Fibroblast of lung (primary cell): ENCODE data around the gene UNC45B. TPM values are rescaled to one million over a fixed set of nuclear protein-coding genes. Genes with fewer than 3 reads are reported as not detected.

Experiments used
- DNase-seq, 2 donors: peaks; one replicate each; pipeline versions ENCODE4 v3.0.0 to v3.0.0-alpha.2; 2010; ENCODE audit warnings: low read depth in 2 of 2
- H2AFZ ChIP-seq: 2 replicates; pipeline ENCODE4 v1.5.1; 2012; ENCODE audit warnings: low read length, control low read depth, inconsistent platforms
- H3K27ac ChIP-seq: 2 replicates; pipeline ENCODE4 v1.5.1; 2011; ENCODE audit warnings: low read length, control low read depth; ENCODE audit not compliant: insufficient read depth
- H3K27me3 ChIP-seq: 2 replicates; pipeline ENCODE4 v1.5.1; 2011; ENCODE audit warnings: mild to moderate bottlenecking, low read length; ENCODE audit not compliant: control insufficient read depth, insufficient read depth
- H3K36me3 ChIP-seq: 2 replicates; pipeline ENCODE4 v1.5.1; 2011; ENCODE audit warnings: low read length; ENCODE audit not compliant: control insufficient read depth, insufficient read depth
- H3K4me1 ChIP-seq: 2 replicates; pipeline ENCODE4 v1.5.1; 2011; ENCODE audit warnings: low read length; ENCODE audit not compliant: control insufficient read depth, insufficient read depth; ENCODE audit errors: extremely low read depth
- H3K4me2 ChIP-seq: 2 replicates; pipeline ENCODE4 v1.5.1; 2011; ENCODE audit warnings: low read length, control low read depth; ENCODE audit not compliant: insufficient read depth; ENCODE audit errors: extremely low read depth
- H3K4me3 ChIP-seq, 4 experiments: fragments of 200-600 bp in 1 of 4; sonication (generic) in 1 of 4; replicated peaks in 1 of 4; 2 replicates each; pipeline ENCODE4 v1.5.1; 2011 to 2016; ENCODE audit warnings: low read length in 4 of 4, low read depth in 3 of 4, mild to moderate bottlenecking in 3 of 4, control low read depth in 2 of 4, inconsistent platforms in 1 of 4, mixed read lengths in 1 of 4; ENCODE audit not compliant: insufficient read depth in 1 of 4; ENCODE audit errors: control extremely low read depth in 1 of 4
- H3K79me2 ChIP-seq: 2 replicates; pipeline ENCODE4 v1.5.1; 2012; ENCODE audit warnings: mild to moderate bottlenecking, low read length, inconsistent platforms; ENCODE audit not compliant: control insufficient read depth, insufficient read depth
- H3K9ac ChIP-seq: 2 replicates; pipeline ENCODE4 v1.5.1; 2011; ENCODE audit warnings: mild to moderate bottlenecking, low read length, control low read depth; ENCODE audit not compliant: insufficient read depth
- H3K9me3 ChIP-seq: 2 replicates; pipeline ENCODE4 v1.5.1; 2012; ENCODE audit warnings: low read depth, low read length; ENCODE audit not compliant: control insufficient read depth, insufficient read depth
- H4K20me1 ChIP-seq: 2 replicates; pipeline ENCODE4 v1.5.1; 2011; ENCODE audit warnings: low read length; ENCODE audit not compliant: control insufficient read depth, insufficient read depth; ENCODE audit errors: extremely low read depth
- EZH2 ChIP-seq: IDR thresholded peaks from 2 replicates; pipeline ENCODE4 v1.5.1; 2012; ENCODE audit warnings: low read length, control low read depth, mild to moderate bottlenecking; ENCODE audit errors: missing control alignments
- polyA plus RNA-seq, 2 donors: library from polyadenylated mRNA; depleted of rRNA in 1 of 2; stranded (reverse) in 1 of 2; unstranded in 1 of 2; fragments of >200 nt; gene quantifications; 2 replicates each; pipeline ENCODE4 v1.2.1, GENCODE V29; 2011 to 2012; ENCODE audit warnings: missing spikeins in 1 of 2
- total RNA-seq: library from RNA; depleted of rRNA; stranded (reverse); fragments of >200 nt; gene quantifications from 2 replicates; pipeline ENCODE4 v1.2.1, GENCODE V29; 2014
- TF ChIP-seq, protein P1 (sequence below), 2 donors: IDR thresholded peaks in 1 of 2; conservative IDR thresholded peaks in 1 of 2; 1 replicate in 1 of 2; 2 replicates in 1 of 2; pipeline ENCODE4 v1.5.1; 2011 to 2012; ENCODE audit warnings: low read length in 2 of 2, control low read depth in 1 of 2, inconsistent platforms in 1 of 2, low read depth in 1 of 2, mild to moderate bottlenecking in 1 of 2

UNC45B gene
- total and polyA plus RNA-seq, 2 donors (not counting 1 experiment from before 2014, with no cell fraction given) = not detected

- peaks cover 24% of the 10 kb centered on the region for H3K4me1 ChIP-seq
- H3K9ac ChIP-seq = no peak overlapping the region
- DNase-seq = peak; percentile 36 to 38
- no peaks in the 10 kb centered on the region for H3K79me2 ChIP-seq
- H3K27me3 ChIP-seq = no peaks in the 10 kb centered on the region
- no peak overlapping the region for H3K27ac ChIP-seq
- peaks cover 21% of the 10 kb centered on the region for H3K36me3 ChIP-seq
- no peak for TF ChIP-seq EZH2
- TF ChIP-seq, protein P1, sequence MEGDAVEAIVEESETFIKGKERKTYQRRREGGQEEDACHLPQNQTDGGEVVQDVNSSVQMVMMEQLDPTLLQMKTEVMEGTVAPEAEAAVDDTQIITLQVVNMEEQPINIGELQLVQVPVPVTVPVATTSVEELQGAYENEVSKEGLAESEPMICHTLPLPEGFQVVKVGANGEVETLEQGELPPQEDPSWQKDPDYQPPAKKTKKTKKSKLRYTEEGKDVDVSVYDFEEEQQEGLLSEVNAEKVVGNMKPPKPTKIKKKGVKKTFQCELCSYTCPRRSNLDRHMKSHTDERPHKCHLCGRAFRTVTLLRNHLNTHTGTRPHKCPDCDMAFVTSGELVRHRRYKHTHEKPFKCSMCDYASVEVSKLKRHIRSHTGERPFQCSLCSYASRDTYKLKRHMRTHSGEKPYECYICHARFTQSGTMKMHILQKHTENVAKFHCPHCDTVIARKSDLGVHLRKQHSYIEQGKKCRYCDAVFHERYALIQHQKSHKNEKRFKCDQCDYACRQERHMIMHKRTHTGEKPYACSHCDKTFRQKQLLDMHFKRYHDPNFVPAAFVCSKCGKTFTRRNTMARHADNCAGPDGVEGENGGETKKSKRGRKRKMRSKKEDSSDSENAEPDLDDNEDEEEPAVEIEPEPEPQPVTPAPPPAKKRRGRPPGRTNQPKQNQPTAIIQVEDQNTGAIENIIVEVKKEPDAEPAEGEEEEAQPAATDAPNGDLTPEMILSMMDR (conservative IDR thresholded peaks at IDR 0.05 in 1 of 2, IDR thresholded peaks at IDR 0.05 in 1 of 2; ENCODE audit: low read depth in 1 of 2, low read length in 2 of 2) = no peak
- no peaks in the 10 kb centered on the region for H3K9me3 ChIP-seq
- no peak overlapping the region for H3K4me3 ChIP-seq
- H4K20me1 ChIP-seq = no peaks in the 10 kb centered on the region
- no peak overlapping the region for H2AFZ ChIP-seq
- no peak overlapping the region for H3K4me2 ChIP-seq
Measured at GRCh38 chr17:35129973-35130351, 17.7 kb upstream of the UNC45B start.

GRCh38 chr17:35130392-35130791 is 17.2 kb upstream of the UNC45B start:
- Histone ChIP-seq H4K20me1 (no peaks in the 10 kb centered on the region), H3K79me2 (no peaks in the 10 kb centered on the region), H3K9ac (no peak overlapping the region), H3K27ac (no peak overlapping the region), H3K4me3 (no peak overlapping the region), H2AFZ (no peak overlapping the region), H3K4me2 (no peak overlapping the region), H3K4me1 (peaks cover 24% of the 10 kb centered on the region), H3K36me3 (peaks cover 23% of the 10 kb centered on the region), H3K27me3 (no peaks in the 10 kb centered on the region), H3K9me3 (no peaks in the 10 kb centered on the region)
- DNase-seq = no peak
- no peak for TF ChIP-seq EZH2
- TF ChIP-seq, protein P1 (conservative IDR thresholded peaks at IDR 0.05 in 1 of 2, IDR thresholded peaks at IDR 0.05 in 1 of 2; ENCODE audit: low read depth in 1 of 2, low read length in 2 of 2) = no peak

GRCh38 chr17:35132099-35132498 is 15.5 kb upstream of the UNC45B start:
- Histone ChIP-seq H3K4me1 (peaks cover 22% of the 10 kb centered on the region), H3K36me3 (peaks cover 27% of the 10 kb centered on the region), H3K9ac (no peak overlapping the region), H3K79me2 (no peaks in the 10 kb centered on the region), H4K20me1 (no peaks in the 10 kb centered on the region), H3K4me2 (no peak overlapping the region), H3K27ac (no peak overlapping the region), H3K27me3 (no peaks in the 10 kb centered on the region), H3K4me3 (no peak overlapping the region), H2AFZ (no peak overlapping the region), H3K9me3 (no peaks in the 10 kb centered on the region)
- DNase-seq = no peak
- TF ChIP-seq EZH2 = no peak
- TF ChIP-seq, protein P1 (conservative IDR thresholded peaks at IDR 0.05 in 1 of 2, IDR thresholded peaks at IDR 0.05 in 1 of 2; ENCODE audit: low read depth in 1 of 2, low read length in 2 of 2) = no peak
